ENCODE measurements around the gene TLE5.
"Not testable (repeated sequence)": the region's sequence is repeated elsewhere in the genome, so short reads cannot be mapped to it uniquely, and the experiment has no call there.

The TLE5 gene

DNA sequence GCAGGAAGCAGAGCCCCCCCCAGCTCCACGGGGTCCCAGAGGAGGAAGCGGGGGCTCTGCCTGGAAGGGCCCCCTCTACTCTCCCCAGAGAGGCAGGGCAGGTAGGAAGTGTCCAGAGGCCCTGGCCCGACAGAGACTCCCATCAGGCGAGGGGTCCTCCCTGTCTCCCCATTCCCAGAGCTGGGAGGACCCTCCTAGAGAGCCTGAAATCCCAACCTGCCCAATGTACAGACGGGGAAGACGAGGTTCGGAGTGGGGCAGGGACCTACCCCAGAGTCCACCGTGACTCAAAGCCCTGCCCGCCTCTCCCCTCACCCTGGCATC is 34.4 kb downstream of the TLE5 start:
- DNase-seq (ENCODE audit: low read depth in 1 of 2, low spot score in 1 of 2), result no peak

DNA sequence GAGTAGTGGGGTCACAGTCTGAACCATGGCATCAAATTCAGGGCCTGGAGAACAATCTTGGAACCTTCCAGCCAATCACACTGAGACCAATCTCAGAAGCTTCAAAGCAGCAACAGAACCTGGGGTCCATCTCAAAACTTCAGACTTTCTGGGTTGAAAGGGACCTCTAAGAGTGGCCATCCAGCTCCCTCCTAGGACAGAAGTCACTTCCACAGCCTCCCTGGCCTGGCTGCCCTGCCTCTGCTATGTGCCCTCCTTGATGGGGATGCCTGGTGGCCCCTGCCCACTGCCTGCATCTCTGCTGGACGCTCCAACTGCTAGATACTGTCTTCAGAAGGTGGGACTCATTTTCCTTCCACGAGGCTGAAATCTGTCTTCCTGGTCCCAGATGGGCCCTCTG is 35.0 kb downstream of the TLE5 start:
- no peak for DNase-seq (ENCODE audit: low read depth in 1 of 2, low spot score in 1 of 2)

DNA sequence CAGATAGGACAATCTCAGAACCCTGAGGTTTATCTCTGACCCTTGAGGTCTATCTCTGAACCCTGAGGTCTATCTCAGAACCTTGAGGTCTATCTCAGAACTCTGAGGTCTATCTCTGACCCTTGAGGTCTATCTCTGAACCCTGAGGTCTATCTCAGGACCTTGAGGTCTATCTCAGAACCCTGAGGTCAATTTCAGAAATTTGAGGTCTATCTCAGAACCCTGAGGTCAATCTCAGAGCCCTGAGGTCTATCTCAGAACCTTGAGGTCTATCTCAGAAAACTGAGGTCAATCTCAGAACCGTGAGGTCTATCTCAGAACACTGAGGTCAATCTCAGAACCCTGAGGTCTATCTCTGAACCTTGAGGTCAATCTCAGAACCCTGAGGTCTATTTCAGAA is 35.5 kb downstream of the TLE5 start:
- DNase-seq (ENCODE audit: low read depth in 1 of 2, low spot score in 1 of 2), result no peak

DNA sequence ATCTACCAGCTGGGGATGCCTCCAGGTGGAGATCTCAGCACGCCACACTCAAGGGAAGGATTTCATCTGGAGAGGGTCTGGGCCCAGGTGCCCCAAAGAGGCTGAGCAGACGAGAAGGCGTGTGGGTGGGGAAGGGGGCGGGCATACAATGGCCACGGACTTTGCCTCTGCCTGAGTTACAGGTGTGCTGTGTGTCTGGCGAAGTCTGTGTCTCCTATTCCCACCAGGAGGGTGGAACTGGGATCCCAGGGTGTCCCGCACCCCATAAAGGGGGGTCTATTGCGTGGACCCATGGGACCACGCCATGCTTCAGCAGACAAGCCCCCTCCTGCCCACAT is 36.8 kb downstream of the TLE5 start:
- DNase-seq (ENCODE audit: low read depth in 1 of 2, low spot score in 1 of 2), result no peak

DNA sequence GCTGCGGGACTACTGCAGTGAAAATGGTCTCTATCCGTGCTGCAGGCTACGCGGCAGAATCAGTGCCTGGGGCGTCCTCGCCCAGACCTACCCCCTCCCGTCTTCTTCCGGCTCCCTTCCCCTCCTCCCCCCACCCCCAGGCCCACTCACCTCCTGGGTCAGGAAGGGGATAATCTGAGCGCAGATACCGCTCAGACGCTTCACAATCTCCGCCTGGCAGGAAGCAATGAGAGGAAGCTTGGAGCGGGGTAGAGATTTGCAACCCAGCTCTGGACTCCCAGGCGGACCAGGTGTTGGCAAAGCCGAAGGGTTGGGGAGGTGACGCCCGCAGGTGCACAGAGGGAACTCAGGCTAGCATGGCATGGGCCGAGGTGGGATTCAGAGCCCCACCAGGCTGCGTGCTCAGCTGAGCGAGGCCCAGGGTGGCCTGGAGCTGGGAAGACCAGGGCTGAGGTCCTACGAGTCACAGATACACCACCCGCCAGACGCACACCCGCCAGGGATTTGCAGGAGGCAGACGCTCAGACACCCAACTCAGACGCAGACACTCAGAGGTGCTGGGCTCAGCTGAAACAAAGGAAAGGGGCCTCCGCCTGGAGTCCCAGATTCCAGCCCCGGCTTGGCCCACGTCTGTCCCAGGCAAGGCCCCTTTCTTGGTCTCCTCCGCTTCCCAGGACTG is 37.3 kb downstream of the TLE5 start:
- no peak for DNase-seq (ENCODE audit: low read depth in 1 of 2, low spot score in 1 of 2)

DNA sequence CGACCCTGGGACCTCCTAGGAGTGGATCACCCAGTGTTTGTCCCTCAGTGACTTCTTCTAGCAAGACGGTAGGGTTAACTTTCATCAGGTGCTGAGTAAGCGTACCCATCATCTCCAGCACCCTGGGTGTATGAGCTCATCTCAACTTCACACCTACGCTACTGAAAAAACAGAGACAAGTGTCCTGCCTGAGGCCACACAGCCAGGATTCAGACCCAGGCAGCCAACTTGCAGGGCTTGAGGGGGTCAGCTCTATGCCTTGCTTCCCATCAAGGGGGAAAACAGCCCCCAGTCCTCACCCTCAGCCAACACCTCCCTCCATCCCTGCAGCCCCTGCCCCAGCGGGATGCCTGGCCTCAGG is 37.8 kb downstream of the TLE5 start:
- no peak for DNase-seq (ENCODE audit: low read depth in 1 of 2, low spot score in 1 of 2)

DNA sequence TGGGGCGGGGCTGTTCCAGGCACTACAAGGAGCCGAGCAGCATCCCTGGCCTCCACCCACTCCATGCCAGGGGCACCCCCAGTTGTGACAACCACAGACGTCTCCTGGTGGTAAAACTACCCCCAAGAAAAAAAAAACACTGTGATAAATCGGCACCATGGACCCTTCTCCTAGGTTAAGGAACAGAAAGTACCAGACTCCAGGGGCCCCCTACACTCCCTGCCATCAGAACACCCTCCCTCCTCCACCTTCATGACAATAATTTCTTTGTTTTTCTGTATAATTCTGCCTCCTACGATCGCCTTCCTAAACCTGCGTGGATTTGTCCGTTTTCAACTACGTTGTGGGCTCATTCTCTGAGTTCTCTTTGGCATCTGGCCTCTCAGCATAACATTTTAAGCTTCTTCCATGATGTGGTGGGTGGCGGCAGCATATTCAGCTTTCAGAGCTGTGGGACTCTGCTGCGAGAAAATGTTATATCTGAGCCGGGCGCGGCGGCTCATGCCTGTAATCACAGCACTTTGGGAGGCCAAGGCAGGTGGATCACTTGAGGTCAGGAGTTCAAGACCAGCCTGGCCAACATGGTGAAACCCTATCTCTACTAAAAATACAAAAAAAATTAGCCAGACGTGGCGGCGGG is 41.9 kb downstream of the TLE5 start:
- no peak for DNase-seq (ENCODE audit: low read depth in 1 of 2, low spot score in 1 of 2)

DNA sequence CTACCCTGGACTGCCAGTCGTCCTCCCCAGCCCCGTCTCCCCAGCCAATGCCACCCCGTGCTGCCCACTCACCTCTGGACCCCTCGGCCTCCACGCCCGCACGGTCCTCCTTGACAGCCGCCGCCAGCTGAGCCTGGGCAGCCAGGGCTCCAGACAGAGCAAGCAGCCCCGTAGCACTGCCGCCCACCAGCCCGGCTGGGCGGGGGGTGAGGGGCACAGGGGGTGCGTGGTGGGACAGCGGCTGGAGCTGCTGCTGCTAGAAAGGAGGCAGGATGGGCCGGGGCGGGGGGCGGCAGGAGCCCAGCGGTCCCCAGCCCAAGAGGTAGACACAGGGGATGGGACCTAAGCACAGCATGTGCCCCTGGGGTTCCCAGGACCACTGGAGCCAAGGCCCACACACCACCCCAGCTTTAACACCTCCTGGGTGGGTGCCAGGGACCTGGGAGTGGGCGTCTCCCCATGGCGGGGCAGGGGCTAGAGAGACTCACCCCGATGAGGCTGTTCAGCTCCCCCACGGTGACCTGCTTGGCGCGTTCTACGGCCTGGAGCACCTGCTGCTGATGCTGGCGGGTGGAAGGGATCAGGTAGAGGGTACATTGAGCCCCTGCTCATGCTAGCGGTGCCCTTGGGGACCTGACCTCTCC is 43.0 kb downstream of the TLE5 start:
- DNase-seq (ENCODE audit: low read depth in 1 of 2, low spot score in 1 of 2), result no peak

DNA sequence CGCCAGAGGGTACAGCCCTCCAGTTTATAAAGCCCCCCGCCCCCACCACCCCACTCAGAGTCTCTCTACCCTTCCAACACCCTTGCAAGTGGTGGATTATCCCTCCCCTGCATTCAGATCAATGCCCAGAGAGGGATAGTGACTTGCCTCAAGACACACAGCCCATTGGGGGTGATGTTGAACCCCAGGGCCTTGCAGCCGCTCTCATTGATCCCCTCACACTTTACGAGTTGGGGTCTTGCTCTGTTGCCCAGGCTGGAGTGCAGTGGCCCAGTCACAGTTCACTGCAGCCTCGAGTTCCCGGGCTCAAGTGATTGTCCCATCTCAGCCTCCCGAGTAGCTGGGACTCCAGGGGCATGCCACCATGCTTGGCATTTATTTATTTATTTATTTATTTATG is 44.4 kb downstream of the TLE5 start:
- DNase-seq (ENCODE audit: low read depth in 1 of 2, low spot score in 1 of 2), result no peak

DNA sequence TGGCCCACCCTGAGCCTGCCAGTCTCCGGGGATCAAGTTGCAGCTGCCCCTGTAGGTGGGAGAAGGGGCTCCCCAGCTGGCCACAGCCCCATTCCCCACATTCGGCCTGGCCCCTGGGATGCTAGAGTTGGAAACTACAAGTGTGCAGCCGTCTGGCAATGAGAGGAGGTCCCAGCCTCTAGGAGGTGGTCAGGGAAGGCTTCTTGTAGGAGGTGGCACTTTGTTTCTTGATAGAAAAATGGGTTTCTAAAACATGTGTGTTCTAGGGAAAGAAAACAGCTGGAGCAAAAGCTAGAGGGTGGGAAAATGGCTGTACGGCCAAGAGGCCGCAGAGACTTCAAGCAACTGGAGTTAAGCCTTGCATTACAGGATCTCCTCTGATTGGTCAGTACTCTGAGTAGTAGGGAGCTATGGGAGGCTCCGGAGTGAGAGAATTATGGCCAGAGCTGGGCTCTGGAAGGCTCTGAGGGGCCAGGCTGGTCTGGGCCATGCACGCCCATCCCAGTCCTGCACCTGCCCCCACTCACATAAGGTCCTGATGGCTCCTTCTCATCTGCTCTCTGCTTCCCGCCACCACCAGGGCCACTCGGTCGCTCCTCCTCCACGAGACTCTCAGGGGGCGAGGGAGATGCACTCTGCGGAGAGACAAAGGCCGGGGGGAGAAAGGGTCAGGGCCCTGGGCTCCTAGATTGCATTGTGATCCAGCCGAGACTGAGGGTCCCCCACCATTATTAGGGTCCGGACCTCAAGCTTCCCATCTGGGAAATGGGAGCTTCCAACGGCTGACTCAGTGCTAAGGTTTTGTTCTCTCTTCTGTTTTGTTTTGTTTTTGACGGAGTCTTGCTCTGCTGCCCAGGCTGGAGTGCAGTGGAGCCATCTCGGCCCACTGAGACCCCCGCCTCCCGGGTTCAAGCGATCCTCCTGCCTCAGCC is 46.9 kb downstream of the TLE5 start:
- DNase-seq (ENCODE audit: low read depth in 1 of 2, low spot score in 1 of 2), result no peak

DNA sequence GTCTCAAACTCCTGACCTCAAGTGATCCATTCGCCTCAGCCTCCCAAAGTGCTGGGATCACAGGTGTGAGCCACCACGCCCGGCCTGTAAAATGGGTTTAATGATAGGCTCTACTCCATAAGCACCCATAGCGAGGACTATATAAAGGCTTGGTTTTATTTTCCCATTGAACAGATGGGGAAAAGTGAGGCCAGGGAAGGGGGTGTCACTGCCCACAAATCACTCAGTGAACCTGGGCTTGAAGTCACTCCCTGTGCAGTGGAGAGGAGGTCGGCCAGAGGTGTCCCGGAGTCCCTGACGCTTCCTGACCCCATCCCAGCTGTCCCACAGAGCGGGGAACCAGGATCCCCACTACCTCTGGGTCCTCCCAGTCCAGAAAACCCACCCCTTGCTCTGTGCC is 48.2 kb downstream of the TLE5 start:
- no peak for DNase-seq (ENCODE audit: low read depth in 1 of 2, low spot score in 1 of 2)

DNA sequence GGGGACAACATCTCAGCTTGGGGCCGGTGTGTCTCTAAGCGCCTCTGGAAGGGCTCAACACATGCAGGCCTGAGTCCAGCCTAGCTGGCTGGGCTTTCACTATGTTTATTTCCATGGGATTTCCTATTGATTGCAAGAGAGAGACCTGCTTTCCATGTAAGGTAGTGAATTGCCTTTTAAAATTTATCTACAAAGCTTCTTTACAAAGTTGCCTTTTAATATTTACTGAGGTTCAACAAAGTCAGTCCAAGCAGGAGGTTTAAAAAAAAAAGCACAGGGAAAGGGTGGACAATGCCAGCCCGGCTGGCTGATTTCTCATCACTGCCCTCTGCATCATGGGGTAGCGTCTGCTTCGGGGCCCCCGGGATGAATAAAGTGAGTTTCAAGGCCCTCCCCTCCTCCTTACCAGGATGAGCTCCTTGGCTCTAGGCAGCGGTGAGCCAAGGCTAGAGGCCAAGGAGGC is 49.0 kb downstream of the TLE5 start:
- DNase-seq (ENCODE audit: low read depth in 1 of 2, low spot score in 1 of 2), result no peak

DNA sequence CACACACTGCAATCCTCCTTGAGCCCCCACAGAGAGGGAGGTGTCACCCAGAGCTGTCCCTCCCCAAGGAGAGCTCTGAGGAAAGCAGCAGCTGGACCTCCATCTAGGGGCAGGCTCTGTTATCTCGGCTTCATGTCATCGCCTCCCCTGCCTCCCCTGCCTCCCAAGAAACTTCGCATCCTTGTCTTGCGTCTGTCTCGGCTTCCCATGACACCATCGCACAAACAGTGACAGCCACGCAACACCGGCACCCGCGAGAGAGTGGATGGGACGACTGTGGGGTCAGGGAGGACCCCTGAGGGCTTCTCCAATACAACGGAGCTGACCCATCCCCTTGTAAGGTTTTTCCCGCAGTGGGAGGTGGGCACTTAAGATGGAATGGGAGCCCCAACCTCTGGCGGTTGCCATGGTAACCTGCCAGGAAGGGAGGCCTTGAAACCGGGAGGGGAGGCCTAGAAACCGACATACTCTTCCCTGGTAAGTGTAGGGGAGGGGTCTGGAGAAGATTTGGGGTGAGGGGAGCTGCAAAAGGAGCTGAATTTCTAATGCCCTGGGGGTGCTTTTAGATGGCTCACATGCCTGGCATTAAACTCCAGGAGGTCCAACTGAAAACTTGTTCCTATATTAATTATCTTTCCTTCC is 49.6 kb downstream of the TLE5 start:
- no peak for DNase-seq (ENCODE audit: low read depth in 1 of 2, low spot score in 1 of 2)

DNA sequence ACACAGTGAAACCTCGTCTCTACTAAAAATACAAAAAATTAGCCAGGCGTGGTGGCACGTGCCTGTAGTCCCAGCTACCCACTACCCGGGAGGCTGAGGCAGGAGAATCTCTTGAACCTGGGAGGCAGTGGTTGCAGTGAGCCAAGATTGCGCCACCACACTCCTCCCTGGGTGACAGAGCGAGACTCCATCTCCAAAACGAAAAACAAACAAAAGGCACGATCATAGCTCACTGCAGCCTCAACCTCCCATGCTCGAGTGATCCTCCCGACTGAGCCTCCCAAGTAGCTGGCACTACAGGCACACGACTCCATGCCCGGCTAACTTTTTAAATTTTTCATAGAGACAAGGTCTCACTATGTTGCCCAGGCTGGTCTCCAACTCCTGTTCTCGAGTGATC is 50.2 kb downstream of the TLE5 start:
- DNase-seq (ENCODE audit: low read depth in 1 of 2, low spot score in 1 of 2), result not testable (repeated sequence)

DNA sequence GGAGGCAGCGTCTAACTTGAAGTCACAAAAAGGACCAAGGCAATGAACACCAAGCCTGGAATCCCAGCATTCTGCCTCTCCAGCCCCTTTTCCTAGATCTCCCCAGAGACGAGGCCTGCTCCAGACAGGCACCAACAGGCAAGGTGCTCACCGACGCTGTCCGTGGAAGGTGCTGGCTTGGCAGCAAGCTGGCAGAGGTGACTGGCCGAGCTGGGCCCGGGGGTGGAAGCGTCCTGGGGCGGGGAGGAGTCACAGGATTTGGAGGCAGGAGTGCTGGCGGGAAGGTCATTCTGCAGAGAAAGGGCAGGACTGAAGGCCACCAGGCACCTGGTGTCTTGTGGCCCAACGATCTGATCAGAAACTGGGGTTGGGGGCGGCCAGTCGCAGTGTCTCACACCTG is 51.4 kb downstream of the TLE5 start:
- DNase-seq (ENCODE audit: low read depth in 1 of 2, low spot score in 1 of 2), result no peak

DNA sequence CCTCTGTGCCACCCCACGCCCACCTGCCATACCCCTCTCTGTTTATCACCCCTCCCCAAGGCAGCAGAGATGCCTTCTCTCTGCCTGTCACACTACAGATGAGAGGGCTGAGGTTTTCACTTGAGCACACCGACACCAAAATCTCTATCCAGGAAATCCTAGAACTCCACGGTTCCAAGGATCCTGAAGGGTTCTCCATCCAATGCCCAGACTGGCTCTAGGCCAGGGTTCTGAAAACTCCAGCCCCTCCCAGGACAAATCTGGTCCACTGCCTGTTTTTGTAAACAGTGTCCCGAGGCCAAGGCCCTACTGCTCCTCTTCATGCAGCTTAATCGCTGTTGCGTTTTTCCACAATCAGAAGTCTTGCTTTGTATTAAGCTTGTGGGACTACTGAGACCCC is 53.3 kb downstream of the TLE5 start:
- DNase-seq (ENCODE audit: low read depth in 1 of 2, low spot score in 1 of 2), result no peak

DNA sequence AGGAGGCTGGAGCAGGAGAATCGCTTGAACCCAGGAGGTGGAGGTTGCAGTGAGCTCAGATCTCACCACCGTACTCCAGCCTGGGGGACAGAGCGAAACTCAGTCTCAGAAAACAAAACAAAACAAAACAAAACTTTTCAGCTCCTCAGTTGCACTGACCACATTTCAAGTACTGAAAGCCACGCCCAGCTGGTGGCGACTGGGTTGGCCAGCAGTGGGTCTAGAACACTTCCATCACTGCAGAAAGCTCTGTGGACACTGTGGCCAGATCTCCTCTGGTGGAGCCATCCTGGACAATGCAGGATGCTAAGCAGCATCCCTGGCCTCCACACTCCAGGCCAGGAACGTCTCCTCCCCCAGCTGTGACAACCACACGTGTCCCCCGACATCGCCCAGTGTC is 54.3 kb downstream of the TLE5 start:
- DNase-seq (ENCODE audit: low read depth in 1 of 2, low spot score in 1 of 2), result no peak

DNA sequence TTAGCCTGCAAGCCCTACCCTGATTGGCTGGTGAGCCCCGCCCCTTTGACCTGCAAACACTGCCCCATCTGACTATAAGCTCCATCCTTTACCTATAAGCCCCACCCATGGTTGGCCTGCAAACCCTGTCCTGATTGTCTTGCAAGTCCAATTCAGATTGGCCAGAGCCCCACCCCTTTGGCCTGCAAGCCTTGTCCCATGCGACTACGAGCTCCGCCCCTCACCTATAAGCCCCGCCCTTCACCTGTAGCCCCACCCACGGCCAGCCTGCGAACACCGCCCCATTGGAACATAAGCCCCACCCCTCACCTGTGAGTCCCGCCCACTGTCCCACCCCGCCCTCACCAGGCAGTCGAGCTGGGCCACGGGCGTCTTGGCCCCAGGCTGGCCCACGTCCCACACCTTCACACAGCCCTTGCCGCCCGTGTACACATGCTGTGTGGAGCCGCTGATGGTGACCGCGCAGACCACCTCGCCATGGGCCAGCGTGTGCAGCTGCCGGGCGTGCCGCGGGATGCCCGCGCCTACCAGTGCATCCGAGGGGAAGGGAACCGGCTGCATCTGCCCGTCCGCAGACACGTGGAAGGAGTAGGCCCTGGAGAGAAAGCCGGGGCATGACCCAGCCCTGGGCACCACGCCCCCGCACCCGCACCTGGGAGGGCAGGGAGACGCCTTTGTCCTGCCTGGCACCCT is 56.1 kb downstream of the TLE5 start:
- DNase-seq (ENCODE audit: low read depth in 1 of 2, low spot score in 1 of 2), result no peak

DNA sequence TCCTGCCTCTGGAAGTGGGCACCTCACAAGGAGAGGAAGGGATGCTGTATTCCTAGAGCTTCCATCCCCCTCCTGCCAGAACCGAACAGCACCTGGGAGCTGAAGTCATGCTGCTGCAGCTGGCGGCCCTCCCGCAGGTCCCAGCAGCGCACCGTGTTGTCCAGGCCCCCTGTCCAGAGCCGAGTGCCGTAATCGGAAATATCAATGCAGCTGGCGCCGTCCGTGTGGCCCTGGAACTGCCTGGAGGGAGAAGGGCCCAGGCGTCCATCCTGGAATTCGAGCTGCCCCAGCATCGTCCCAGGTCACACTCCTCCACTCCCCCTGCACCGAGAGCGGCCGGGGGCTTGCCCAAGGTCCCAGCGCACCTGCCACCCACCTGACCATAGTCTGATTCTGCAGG is 57.0 kb downstream of the TLE5 start:
- no peak for DNase-seq (ENCODE audit: low read depth in 1 of 2, low spot score in 1 of 2)

DNA sequence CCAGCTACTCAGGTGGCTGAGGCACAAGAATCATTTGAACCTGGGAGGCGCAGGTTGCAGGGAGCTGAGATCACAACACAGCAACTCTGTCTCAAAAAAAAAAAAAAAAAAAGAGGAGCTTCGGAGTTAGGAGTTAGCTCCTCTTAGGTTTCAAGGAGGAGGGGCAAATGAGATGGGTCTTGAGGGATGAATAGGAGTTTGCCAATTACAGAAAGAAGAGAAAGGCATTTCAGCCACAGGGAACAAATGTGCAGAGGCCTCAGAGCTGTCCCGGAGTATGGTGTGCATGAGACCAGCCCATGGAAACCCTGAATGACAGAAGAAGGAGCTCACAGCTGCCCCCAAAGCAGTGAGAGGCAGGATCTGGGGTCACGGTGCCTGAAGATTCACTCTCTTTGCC is 57.8 kb downstream of the TLE5 start:
- DNase-seq (ENCODE audit: low read depth in 1 of 2, low spot score in 1 of 2), result no peak

DNA sequence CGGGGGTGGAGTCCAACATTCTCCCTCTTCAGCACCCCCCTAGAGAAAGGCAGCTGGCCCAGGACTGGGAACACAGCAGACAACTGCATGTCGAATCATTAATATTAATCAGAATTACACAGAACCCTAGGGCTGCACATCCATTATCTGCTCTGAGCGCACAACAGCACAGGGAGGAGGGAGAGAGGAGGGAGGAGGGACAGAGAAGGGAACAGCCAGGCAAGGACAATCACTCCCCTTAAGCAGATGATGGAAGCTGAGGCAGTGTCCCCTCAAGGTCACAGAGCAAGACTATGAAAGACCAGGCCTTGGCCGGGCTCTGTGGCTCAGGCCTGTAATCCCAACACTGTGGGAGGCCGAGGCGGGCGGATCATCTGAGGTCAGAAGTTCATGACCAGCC is 59.2 kb downstream of the TLE5 start:
- DNase-seq (ENCODE audit: low read depth in 1 of 2, low spot score in 1 of 2), result no peak
